ENCODE results near the gene MFSD12.
A peak's percentile ranks its signal among the peaks of the same experiment; 100 is the strongest.
"Not testable (repeated sequence)": the region's sequence is repeated elsewhere in the genome, so short reads cannot be mapped to it uniquely, and the experiment has no call there.

MFSD12 gene

GRCh38 chr19:3570606-3571011, 13.2 kb upstream of the MFSD12 start:
- peaks cover 14% of the 10 kb centered on the region for H3K36me3 ChIP-seq (ENCODE audit: low read depth)
- no peak overlapping the region for H3K4me3 ChIP-seq (ENCODE audit: severe bottlenecking)
- TF ChIP-seq CTCF (IDR thresholded peaks at IDR 0.05; ENCODE audit: poor library complexity, severe bottlenecking) = no peak
- no peaks in the 10 kb centered on the region for H3K9me3 ChIP-seq (ENCODE audit: severe bottlenecking)
- ATAC-seq (ENCODE audit: low read depth) (no peak), DNase-seq (ENCODE audit: low spot score) (no peak)
- H3K27ac ChIP-seq (ENCODE audit: poor library complexity, severe bottlenecking) = no peak overlapping the region
- peaks cover 2% of the 10 kb centered on the region for H3K4me1 ChIP-seq (ENCODE audit: insufficient read depth, poor library complexity, severe bottlenecking)
- H3K27me3 ChIP-seq (ENCODE audit: insufficient read depth, poor library complexity, severe bottlenecking) = no peaks in the 10 kb centered on the region

GRCh38 chr19:3570042-3570441, 12.7 kb upstream of the MFSD12 start:
- not testable (repeated sequence) for H3K36me3 ChIP-seq (ENCODE audit: low read depth); DNase-seq (ENCODE audit: low spot score); H3K4me1 ChIP-seq (ENCODE audit: insufficient read depth, poor library complexity, severe bottlenecking); H3K9me3 ChIP-seq (ENCODE audit: severe bottlenecking); H3K27me3 ChIP-seq (ENCODE audit: insufficient read depth, poor library complexity, severe bottlenecking); ATAC-seq (ENCODE audit: low read depth); H3K27ac ChIP-seq (ENCODE audit: poor library complexity, severe bottlenecking); H3K4me3 ChIP-seq (ENCODE audit: severe bottlenecking)

- H3K27ac ChIP-seq (ENCODE audit: poor library complexity, severe bottlenecking) = no peak overlapping the region
Observed at GRCh38 chr19:3565139-3565538, 7.8 kb upstream of the MFSD12 start.

GRCh38 chr19:3563709-3564524, 6.5 kb upstream of the MFSD12 start:
- no peak for TF ChIP-seq CTCF (IDR thresholded peaks at IDR 0.05; ENCODE audit: poor library complexity, severe bottlenecking)
- Histone ChIP-seq H3K36me3 (ENCODE audit: low read depth) (no peaks in the 10 kb centered on the region), H3K27me3 (ENCODE audit: insufficient read depth, poor library complexity, severe bottlenecking) (no peaks in the 10 kb centered on the region), H3K4me1 (ENCODE audit: insufficient read depth, poor library complexity, severe bottlenecking) (peaks cover 8% of the 10 kb centered on the region), H3K9me3 (ENCODE audit: severe bottlenecking) (no peaks in the 10 kb centered on the region), H3K27ac (ENCODE audit: poor library complexity, severe bottlenecking) (no peak overlapping the region), H3K4me3 (ENCODE audit: severe bottlenecking) (no peak overlapping the region)
- DNase-seq (ENCODE audit: low spot score) (no peak), ATAC-seq (ENCODE audit: low read depth) (no peak)

More at GRCh38 chr19:3565139-3565538, 7.8 kb upstream of the MFSD12 start:
- ATAC-seq (ENCODE audit: low read depth) (0 out of 3 replicates have a peak, but pooled peaks have one; percentile 35), DNase-seq (ENCODE audit: low spot score) (no peak)
- Histone ChIP-seq H3K4me1 (ENCODE audit: insufficient read depth, poor library complexity, severe bottlenecking) (peaks cover 8% of the 10 kb centered on the region), H3K36me3 (ENCODE audit: low read depth) (no peaks in the 10 kb centered on the region), H3K27me3 (ENCODE audit: insufficient read depth, poor library complexity, severe bottlenecking) (no peaks in the 10 kb centered on the region), H3K4me3 (ENCODE audit: severe bottlenecking) (no peak overlapping the region), H3K9me3 (ENCODE audit: severe bottlenecking) (no peaks in the 10 kb centered on the region)
- TF ChIP-seq CTCF (IDR thresholded peaks at IDR 0.05; ENCODE audit: poor library complexity, severe bottlenecking) = no peak

- ATAC-seq (ENCODE audit: low read depth) = peak; percentile 39
- peak overlapping the region; percentile 77 for H3K27ac ChIP-seq (ENCODE audit: poor library complexity, severe bottlenecking)
- H3K4me3 ChIP-seq (ENCODE audit: severe bottlenecking) = peak overlapping the region; percentile 78
Observed at GRCh38 chr19:3556978-3557460, 367 bp downstream of the MFSD12 start.

More at GRCh38 chr19:3556978-3557460, 367 bp downstream of the MFSD12 start:
- H3K4me1 ChIP-seq (ENCODE audit: insufficient read depth, poor library complexity, severe bottlenecking) = peaks cover 4% of the 10 kb centered on the region
- H3K9me3 ChIP-seq (ENCODE audit: severe bottlenecking) = no peaks in the 10 kb centered on the region
- no peaks in the 10 kb centered on the region for H3K36me3 ChIP-seq (ENCODE audit: low read depth)
- peak; percentile 77 for DNase-seq (ENCODE audit: low spot score)
- H3K27me3 ChIP-seq (ENCODE audit: insufficient read depth, poor library complexity, severe bottlenecking) = no peaks in the 10 kb centered on the region
- TF ChIP-seq CTCF (IDR thresholded peaks at IDR 0.05; ENCODE audit: poor library complexity, severe bottlenecking) = peak; percentile 4
